Right renal pelvis (tissue), 4 donors: ENCODE results near the gene MRPS12. TPM values are rescaled to one million over a fixed set of nuclear protein-coding genes. Genes with fewer than 3 reads are reported as not detected.

ENCODE experiments used
- DNase-seq, 4 donors: peaks; one replicate each; pipeline ENCODE4 v3.0.0-alpha.2; 2013; ENCODE audit warnings: low read depth in 4 of 4, low spot score in 3 of 4, missing footprints in 1 of 4
- polyA plus RNA-seq, 4 donors: library from polyadenylated mRNA; unstranded; fragments of 120-200 nt; gene quantifications; one replicate each; pipeline ENCODE4 v1.2.1, GENCODE V29; 2013; ENCODE audit not compliant: insufficient read length in 4 of 4

Gene MRPS12
- polyA plus RNA-seq, 4 donors = 19.8 to 31.7 (median 23.5) TPM

DNA sequence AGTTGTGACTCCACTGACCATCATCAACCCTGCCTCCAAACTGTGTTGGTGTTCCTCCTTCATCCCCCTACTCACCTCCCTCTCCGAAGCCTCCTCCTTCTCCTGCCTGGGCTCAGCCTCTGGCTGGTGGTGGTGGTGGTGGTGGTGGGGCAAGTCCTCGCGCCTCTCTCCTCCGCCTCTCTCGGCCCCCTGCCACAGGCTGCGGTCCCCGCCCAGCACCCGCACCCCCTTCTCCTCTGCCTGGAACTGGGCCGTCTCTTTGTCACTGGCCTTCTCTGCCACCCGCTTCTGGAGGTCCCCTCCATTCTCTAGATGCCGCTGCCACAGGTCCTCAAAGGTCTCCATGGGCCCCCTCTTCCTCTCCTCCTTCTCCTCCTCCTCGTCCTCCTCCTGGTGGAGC is 20.3 kb upstream of the MRPS12 start:
- no peak for DNase-seq

DNA sequence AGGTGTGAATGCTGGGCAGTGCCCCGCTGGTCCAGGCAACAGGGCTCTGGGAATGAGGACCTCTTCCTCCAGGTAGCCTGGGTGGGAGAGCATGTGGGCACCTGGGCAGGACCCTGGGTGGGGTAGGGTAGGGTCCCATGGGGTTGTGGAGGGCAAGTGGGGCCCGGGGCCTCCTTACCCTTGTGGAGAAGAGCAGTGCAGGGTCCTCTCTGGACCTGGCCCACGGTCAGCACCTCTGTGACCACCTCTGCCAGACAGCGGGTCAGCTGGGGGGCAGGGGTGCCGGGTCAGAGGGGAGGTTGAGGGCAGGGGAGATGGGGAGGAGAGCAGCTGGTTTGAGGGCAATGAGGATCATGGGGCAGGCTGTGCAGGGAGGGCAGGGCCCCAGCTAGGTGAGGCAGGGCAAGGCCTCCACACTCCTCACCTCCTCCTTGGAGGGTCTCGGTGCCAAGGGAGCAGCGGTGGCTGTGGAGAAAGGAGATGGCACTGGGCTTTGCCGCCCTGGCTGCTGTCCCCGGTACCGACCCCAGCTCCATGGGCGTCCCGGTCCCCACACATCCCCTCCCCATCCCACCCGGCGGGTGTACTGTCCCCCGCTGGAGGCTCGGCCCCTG is 19.2 kb upstream of the MRPS12 start:
- DNase-seq = no peak

DNA sequence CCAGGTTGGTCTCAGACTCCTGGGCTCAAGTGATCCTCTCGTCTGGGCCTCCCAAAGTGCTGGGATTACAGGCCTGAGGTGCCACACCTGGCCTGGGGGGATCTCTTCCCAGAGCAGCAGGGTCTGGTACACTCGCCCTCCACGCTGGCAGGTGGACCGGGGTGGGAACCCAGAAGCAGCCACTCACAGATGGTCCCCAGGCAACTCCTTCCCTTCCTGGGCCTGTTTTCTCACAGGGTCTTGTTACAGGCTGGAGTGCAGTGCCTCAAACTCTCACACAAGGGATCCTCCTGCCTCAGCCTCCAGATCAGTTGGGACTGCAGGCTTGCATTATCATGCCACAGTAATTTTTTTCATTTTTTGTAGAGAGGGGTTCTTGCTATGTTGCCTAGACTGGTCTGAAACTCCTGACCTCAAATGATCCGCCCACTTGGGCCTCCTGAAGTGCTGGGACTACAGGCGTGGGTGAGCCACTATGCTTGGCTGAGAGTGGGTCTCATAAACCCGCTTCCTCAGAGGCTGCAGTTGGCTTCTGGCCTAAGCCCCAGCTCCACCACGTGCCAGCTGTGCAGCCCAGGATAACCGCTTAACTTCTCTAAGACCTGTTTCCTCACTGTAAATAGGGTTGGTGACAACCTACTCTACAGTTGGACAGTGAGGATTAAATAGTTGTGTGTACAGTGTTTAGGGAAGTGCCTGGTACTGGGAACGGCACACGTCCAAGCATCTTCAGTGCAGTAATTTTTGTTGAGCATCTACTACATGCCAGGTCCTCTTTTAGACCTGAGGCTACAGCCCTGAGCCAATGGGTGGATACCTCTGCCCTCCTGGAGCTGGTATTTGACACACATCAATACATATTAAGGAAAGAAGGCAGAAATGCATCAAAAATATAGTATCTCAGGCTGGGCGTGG is 17.9 kb upstream of the MRPS12 start:
- DNase-seq = no peak

DNA sequence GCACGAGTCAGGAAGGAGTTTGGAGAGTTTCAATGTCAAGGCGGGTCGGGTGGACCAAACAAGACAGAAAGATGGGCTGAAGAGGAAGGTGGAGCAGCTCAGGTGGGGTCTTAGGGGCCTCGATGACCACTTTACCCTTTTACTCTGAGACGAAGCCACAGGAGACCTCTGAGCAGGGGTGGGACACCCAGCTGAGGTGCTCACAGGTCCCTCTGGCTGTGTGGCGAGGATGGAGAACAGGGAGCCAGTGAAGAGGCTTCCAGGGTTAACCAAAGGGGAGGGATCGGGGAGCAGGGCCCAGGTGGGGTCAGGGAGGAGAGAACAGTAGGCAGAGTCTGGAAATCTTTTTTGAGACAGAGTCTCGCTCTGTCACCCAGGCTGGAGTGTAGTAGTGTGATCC is 16.8 kb upstream of the MRPS12 start:
- no peak for DNase-seq

GRCh38 chr19:38915329-38916321 is 15.1 kb upstream of the MRPS12 start:
- no peak for DNase-seq

GRCh38 chr19:38917516-38917915 is 13.2 kb upstream of the MRPS12 start:
- no peak for DNase-seq

GRCh38 chr19:38917921-38918491 is 12.7 kb upstream of the MRPS12 start:
- DNase-seq = no peak

GRCh38 chr19:38918526-38918925 is 12.2 kb upstream of the MRPS12 start:
- no peak for DNase-seq

- DNase-seq = no peak
Observed at GRCh38 chr19:38919837-38920601, 10.7 kb upstream of the MRPS12 start.

DNA sequence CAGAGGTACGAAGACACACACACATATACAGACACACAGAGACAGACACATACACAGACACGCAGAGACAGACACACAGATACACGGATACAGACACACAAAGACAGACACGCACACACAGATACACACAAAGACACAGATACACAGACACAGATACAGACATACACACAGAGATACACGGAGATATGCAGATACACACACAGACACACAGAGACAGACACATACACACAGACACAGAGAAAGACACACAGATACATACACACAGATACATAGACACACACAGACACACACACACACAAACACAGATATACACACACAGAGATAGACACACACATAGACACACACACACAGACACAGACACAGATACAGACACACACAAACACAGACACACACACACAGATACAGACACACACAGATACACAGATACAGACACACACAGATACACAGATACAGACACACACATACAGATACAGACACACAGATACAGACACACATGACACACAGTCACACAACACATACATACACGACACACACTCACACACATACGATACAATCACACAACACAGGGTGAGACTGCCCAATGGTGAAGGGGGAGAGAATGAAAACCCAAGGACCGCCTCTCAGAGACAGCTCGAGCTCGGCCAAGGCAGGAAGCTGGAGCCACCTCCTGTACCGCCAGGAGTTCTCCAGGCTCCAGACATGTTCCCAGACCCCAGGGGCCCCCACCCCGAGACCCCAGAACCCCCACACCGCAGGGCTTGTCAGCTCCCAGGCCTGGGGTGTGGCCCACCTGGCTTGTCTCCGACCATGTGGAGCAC is 9.9 kb upstream of the MRPS12 start:
- no peak for DNase-seq

- DNase-seq = no peak
Observed at GRCh38 chr19:38921420-38922274, 9.1 kb upstream of the MRPS12 start.

GRCh38 chr19:38922482-38922881 is 8.3 kb upstream of the MRPS12 start:
- DNase-seq = no peak

DNA sequence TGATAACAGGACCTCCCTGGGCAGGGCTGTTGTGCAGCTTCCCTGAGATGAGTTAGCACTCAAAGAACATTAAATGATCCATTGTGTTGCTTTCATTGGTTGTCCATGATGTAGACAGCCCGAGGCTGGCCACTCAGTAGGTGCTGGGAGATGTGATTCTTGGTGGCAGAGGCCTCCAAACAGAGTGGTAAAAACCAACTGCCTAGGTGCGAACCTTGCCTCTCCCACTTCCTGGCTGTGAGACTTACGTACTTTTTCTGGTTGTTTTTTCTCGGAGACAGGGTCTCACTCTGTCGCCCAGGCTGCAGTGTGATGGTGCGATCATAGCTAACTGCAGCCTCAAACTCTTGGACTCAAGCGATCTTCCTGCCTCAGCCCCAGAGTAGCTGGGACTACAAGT is 6.4 kb upstream of the MRPS12 start:
- DNase-seq = no peak

DNA sequence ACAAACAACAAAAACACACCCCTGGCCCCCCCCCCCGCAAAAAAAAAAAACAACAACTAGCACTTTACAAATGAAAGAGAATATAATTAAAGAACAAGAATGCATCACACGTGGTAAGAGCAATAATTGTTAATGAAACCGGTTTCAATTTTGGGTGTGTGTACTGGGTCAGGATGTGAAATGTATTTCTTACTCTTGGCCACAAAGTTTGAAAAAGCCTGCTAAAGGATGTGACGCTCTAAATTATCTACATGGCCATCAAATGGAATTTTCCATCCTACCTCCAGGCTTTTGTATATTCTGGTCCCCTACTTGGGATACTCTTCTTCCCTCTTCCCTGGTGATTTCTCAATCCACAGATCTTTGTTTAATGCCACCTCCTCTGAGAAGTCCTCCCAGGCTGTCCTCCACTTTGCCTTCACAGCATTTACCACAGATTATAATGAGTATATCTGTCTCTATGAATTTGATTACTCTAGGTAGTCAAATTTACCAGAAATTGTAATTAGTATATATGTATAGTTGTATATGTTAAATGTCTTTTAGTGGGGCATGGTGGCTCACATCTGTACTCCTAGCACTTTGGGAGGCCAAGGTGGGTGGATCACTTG is 2.2 kb upstream of the MRPS12 start:
- no peak for DNase-seq

DNA sequence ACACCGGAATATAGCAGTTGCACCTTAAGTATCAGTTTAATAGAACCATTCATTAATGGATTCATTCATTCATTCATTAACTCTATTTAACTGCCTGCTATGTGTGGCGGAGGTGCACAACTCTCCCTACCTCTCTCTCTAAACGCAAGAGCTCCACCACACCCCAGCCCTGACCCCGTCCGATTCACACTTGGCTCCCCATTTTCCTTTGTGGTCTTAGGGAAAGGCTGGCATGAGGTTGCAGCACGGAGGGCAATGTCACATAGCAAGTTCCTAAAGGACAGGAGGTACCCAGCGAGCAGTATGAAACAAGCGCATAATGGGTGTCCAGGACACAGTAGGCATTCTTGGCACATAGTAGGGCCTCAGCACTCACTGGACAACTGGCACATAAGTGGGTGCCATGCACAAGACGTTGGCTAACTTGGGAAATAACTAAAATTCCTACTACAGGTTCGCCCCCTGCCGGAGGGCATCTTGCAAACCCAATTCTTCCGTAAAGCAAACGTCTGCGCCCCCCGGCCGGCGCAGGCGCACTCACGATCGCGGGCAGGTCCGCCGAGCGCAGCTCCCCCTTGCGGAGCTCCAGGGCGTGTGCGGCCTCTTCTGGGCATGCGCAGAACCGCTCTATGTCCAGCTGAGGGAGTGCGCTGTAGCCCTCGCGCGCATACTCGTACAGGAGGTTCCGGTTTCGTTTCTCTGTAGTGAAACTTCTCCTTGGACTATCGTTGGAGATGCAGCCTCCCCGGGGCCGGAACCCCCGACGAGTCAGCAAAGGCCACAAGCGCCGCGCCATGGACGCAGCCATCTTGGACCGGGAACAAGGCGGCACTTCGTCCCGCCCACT is 592 bp upstream of the MRPS12 start, which contains the start of gene SARS2:
Gene SARS2 (minus strand): TSS at position 835 of the 847 bp plus-strand sequence. CDS start 27 bp downstream, at position 808.
- DNase-seq = peak; percentile 87 to 96 (median 88)

GRCh38 chr19:38931521-38931793 is 713 bp downstream of the MRPS12 start:
- no peak for DNase-seq
